Duodenal mucosa (tissue), 2 donors: ENCODE data around the gene KRT23.

ENCODE experiments used
- H3K27ac ChIP-seq: one replicate; pipeline ENCODE4 v1.7.0; 2013; ENCODE audit warnings: low read depth, low read length
- H3K27me3 ChIP-seq, 2 donors: one replicate each; pipeline ENCODE4 v1.7.0; 2013; ENCODE audit warnings: low read length in 2 of 2, control low read depth in 1 of 2; ENCODE audit not compliant: insufficient read depth in 2 of 2, control insufficient read depth in 1 of 2
- H3K36me3 ChIP-seq, 2 donors: one replicate each; pipeline ENCODE4 v1.7.0; 2013; ENCODE audit warnings: low read length in 2 of 2, control low read depth in 1 of 2; ENCODE audit not compliant: insufficient read depth in 2 of 2, control insufficient read depth in 1 of 2
- H3K4me1 ChIP-seq, 2 donors: one replicate each; pipeline ENCODE4 v1.7.0; 2013; ENCODE audit warnings: low read length in 2 of 2, control low read depth in 1 of 2; ENCODE audit not compliant: insufficient read depth in 2 of 2, control insufficient read depth in 1 of 2
- H3K4me3 ChIP-seq, 2 donors: one replicate each; pipeline ENCODE4 v1.7.0; 2013; ENCODE audit warnings: low read length in 2 of 2, low read depth in 1 of 2
- H3K9ac ChIP-seq, 2 donors: one replicate each; pipeline ENCODE4 v1.7.0; 2013; ENCODE audit warnings: low read length in 2 of 2, low read depth in 1 of 2
- H3K9me3 ChIP-seq, 2 donors: one replicate each; pipeline ENCODE4 v1.7.0; 2013; ENCODE audit warnings: low read length in 2 of 2, control low read depth in 1 of 2; ENCODE audit not compliant: control insufficient read depth in 1 of 2

KRT23 gene

GRCh38 chr17:40879026-40879425, 58.4 kb downstream of the KRT23 start:
- Histone ChIP-seq H3K27ac (no peak overlapping the region), H3K9ac (no peak overlapping the region), H3K36me3 (peaks cover 5 to 26% of the 10 kb centered on the region in 2 donors), H3K27me3 (no peaks in the 10 kb centered on the region), H3K9me3 (no peaks in the 10 kb centered on the region), H3K4me1 (no peaks in the 10 kb centered on the region), H3K4me3 (no peak overlapping the region)

- Histone ChIP-seq H3K4me3 (no peak overlapping the region), H3K36me3 (peaks cover 5 to 26% of the 10 kb centered on the region in 2 donors), H3K4me1 (no peaks in the 10 kb centered on the region), H3K9me3 (no peaks in the 10 kb centered on the region), H3K27ac (no peak overlapping the region), H3K9ac (no peak overlapping the region), H3K27me3 (no peaks in the 10 kb centered on the region)
Measured at GRCh38 chr17:40878044-40878443, 59.4 kb downstream of the KRT23 start.

GRCh38 chr17:40873801-40874200, 63.6 kb downstream of the KRT23 start:
- H3K4me1 ChIP-seq = no peaks in the 10 kb centered on the region
- H3K36me3 ChIP-seq = peaks cover 5 to 8% of the 10 kb centered on the region in 2 donors
- H3K9ac ChIP-seq = no peak overlapping the region
- H3K4me3 ChIP-seq = no peak overlapping the region
- no peaks in the 10 kb centered on the region for H3K27me3 ChIP-seq
- H3K9me3 ChIP-seq = no peaks in the 10 kb centered on the region
- no peak overlapping the region for H3K27ac ChIP-seq

- Histone ChIP-seq H3K27ac (no peak overlapping the region), H3K9ac (no peak overlapping the region), H3K4me3 (no peak overlapping the region), H3K9me3 (no peaks in the 10 kb centered on the region), H3K36me3 (peaks cover 4 to 5% of the 10 kb centered on the region in 2 donors), H3K27me3 (no peaks in the 10 kb centered on the region), H3K4me1 (no peaks in the 10 kb centered on the region)
Measured at GRCh38 chr17:40873255-40873654, 64.2 kb downstream of the KRT23 start.
